PFSK-1 (cell line): ENCODE results near the gene MYBL2.

Experiments
- POLR2AphosphoS5 ChIP-seq: IDR thresholded peaks from 2 replicates; pipeline ENCODE4 v1.6.1; 2012; ENCODE audit warnings: low read depth, mild to moderate bottlenecking, control low read depth, low read length, moderate library complexity
- TAF1 ChIP-seq: IDR thresholded peaks from 2 replicates; pipeline ENCODE4 v1.6.1; 2012; ENCODE audit warnings: low read length, control low read depth, borderline replicate concordance; ENCODE audit not compliant: insufficient read depth

DNA sequence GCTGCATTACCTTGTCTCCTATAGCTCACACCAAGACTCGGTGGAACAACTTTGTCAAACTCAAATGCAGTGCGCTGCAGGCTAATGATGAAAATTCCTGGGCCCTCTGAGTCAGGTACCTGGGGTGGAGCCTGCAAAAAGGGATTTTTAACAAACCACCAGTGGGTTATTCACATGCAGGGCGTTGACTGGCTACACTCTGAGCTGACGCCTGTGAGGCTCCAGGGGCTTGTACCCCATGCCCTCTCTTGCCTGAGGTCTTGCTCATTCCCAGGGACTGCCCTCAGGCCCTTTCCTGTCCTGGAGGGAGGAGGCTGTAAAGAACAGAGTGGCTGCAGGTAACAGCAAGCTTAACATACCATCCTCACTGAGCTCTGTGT lies 50.7 kb downstream of the MYBL2 start:
- TF ChIP-seq POLR2AphosphoS5 (no peak), TAF1 (no peak)
